GM12878 (cell line): Measurements from ENCODE around the gene LAMA5. TPM values are rescaled to one million over a fixed set of nuclear protein-coding genes. Genes with fewer than 3 reads are reported as not detected.
A peak's percentile ranks its signal among the peaks of the same experiment; 100 is the strongest.

Source experiments
- ATAC-seq: fragments of 200-7000 bp; cut with Tn5 transposase; 3 replicates; pipeline ENCODE4 v1.9.1; 2020; ENCODE audit warnings: mild to moderate bottlenecking, moderate library complexity
- BruUV-seq: library from RNA; stranded (reverse); fragments of 400-500 nt; replicated peaks from 2 replicates; lab custom pipeline; 2021; lab: Mats Ljungman, UMichigan
- CTCF ChIA-PET: fragments of 300-600 bp; sonication (Branson Sonifier 250); formaldehyde crosslinking; extraction: SDS; loops from one replicate; lab custom pipeline; 2021; ENCODE audit warnings: inconsistent platforms; lab: Yijun Ruan, JAX
- POLR2A ChIA-PET: fragments of 350-600 bp; formaldehyde crosslinking; extraction: SDS; loops from one replicate; lab custom pipeline; 2021; ENCODE audit warnings: inconsistent platforms; lab: Charles Lee
- RAD21 ChIA-PET: fragments of 300-600 bp; sonication (Branson Sonifier 250); formaldehyde crosslinking; loops from one replicate; lab custom pipeline; 2023; ENCODE audit warnings: antibody characterized with exemption; ENCODE audit not compliant: unreplicated experiment; lab: Charles Lee
- SMC1A ChIA-PET: fragments of 300-600 bp; sonication (Branson Sonifier 250); formaldehyde crosslinking; loops from one replicate; lab custom pipeline; 2023; ENCODE audit not compliant: unreplicated experiment, uncharacterized antibody; lab: Charles Lee
- DNase-seq: peaks from one replicate; pipeline ENCODE4 v3.0.0-alpha.2; 2011; ENCODE audit warnings: low read depth, low spot score
- FAIRE-seq: peaks from 3 replicates; lab custom pipeline; 2011; peaks lifted over from hg19 to GRCh38; lab: Jason Lieb, UNC
- H2AFZ ChIP-seq: 2 replicates; pipeline ENCODE4 v1.6.0; 2011; ENCODE audit warnings: low read depth, low read length, control low read depth; ENCODE audit not compliant: control insufficient read depth
- H3K27ac ChIP-seq: 2 replicates; pipeline ENCODE4 v1.5.1; 2011; ENCODE audit warnings: control low read depth; ENCODE audit not compliant: control insufficient read depth, insufficient read depth
- H3K27me3 ChIP-seq, 2 experiments: replicated peaks in 1 of 2; 2 replicates each; pipeline versions ENCODE4 v1.6.0 to v1.6.1; 2011; ENCODE audit warnings: low read length in 1 of 2; ENCODE audit not compliant: control insufficient read depth in 2 of 2, insufficient read depth in 2 of 2
- H3K36me3 ChIP-seq, 2 experiments: 2 replicates each; pipeline ENCODE4 v1.5.1; 2011; ENCODE audit warnings: low read length in 1 of 2; ENCODE audit not compliant: control insufficient read depth in 2 of 2, insufficient read depth in 2 of 2
- H3K4me1 ChIP-seq: 2 replicates; pipeline ENCODE4 v1.6.1; 2011; ENCODE audit warnings: mild to moderate bottlenecking, low read length, moderate library complexity, mixed read lengths; ENCODE audit not compliant: control insufficient read depth, insufficient read depth
- H3K4me2 ChIP-seq: 2 replicates; pipeline ENCODE4 v1.6.0; 2011; ENCODE audit warnings: control low read depth; ENCODE audit not compliant: control insufficient read depth, insufficient read depth
- H3K4me3 ChIP-seq: fragments of 200-600 bp; sonication (generic); 2 replicates; pipeline ENCODE4 v1.5.1; 2016
- H3K79me2 ChIP-seq: 2 replicates; pipeline ENCODE4 v1.6.0; 2011; ENCODE audit warnings: low read length; ENCODE audit not compliant: control insufficient read depth, insufficient read depth
- H3K9ac ChIP-seq: 2 replicates; pipeline ENCODE4 v1.8.0; 2011; ENCODE audit warnings: low read length, control low read depth, mixed read lengths; ENCODE audit not compliant: control insufficient read depth, insufficient read depth
- H3K9me3 ChIP-seq: replicated peaks from 3 replicates; pipeline ENCODE4 v1.5.1; 2011; ENCODE audit warnings: mild to moderate bottlenecking, low read length; ENCODE audit not compliant: control insufficient read depth, insufficient read depth
- H4K20me1 ChIP-seq: 2 replicates; pipeline ENCODE4 v1.6.0; 2011; ENCODE audit not compliant: control insufficient read depth, insufficient read depth
- CEBPB ChIP-seq, 2 experiments: fragments of 150-350 bp in 1 of 2; IDR thresholded peaks; 2 replicates each; pipeline ENCODE4 v1.6.1; 2012 to 2014; ENCODE audit warnings: low read depth in 2 of 2, low read length in 2 of 2, borderline replicate concordance in 1 of 2, inconsistent platforms in 1 of 2
- CEBPZ ChIP-seq: fragments of 150-350 bp; IDR thresholded peaks from 2 replicates; pipeline ENCODE4 v1.6.1; 2016; ENCODE audit warnings: low read depth, low read length
- ESRRA ChIP-seq: IDR thresholded peaks from 2 replicates; pipeline ENCODE4 v1.6.1; 2012; ENCODE audit warnings: mild to moderate bottlenecking, low read length, improper control_type of control experiment
- EZH2 ChIP-seq: IDR thresholded peaks from 2 replicates; pipeline ENCODE4 v1.6.1; 2012; ENCODE audit warnings: low read depth, mild to moderate bottlenecking, control low read depth, inconsistent platforms, low read length, borderline replicate concordance; ENCODE audit not compliant: control insufficient read depth
- GATAD2B ChIP-seq: fragments of 450-650 bp; conservative IDR thresholded peaks from 2 replicates; pipeline ENCODE4 v1.6.1; 2017; ENCODE audit warnings: low read depth, mild to moderate bottlenecking, moderate library complexity
- HSF1 ChIP-seq: fragments of 150-350 bp; IDR thresholded peaks from 2 replicates; pipeline ENCODE4 v1.6.1; 2014; ENCODE audit warnings: mild to moderate bottlenecking, low read depth, low read length
- LARP7 ChIP-seq: fragments of 450-650 bp; IDR thresholded peaks from 2 replicates; pipeline ENCODE4 v1.6.1; 2017; ENCODE audit warnings: mild to moderate bottlenecking
- NFXL1 ChIP-seq: fragments of 450-650 bp; IDR thresholded peaks from 2 replicates; pipeline ENCODE4 v1.6.1; 2017; ENCODE audit warnings: antibody characterized with exemption, mild to moderate bottlenecking, borderline replicate concordance
- RB1 ChIP-seq: fragments of 450-650 bp; formaldehyde crosslinking; IDR thresholded peaks from 2 replicates; pipeline ENCODE4 v1.6.1; 2017; ENCODE audit warnings: mild to moderate bottlenecking, borderline replicate concordance
- RBBP5 ChIP-seq: fragments of 200-600 bp; sonication (generic); conservative IDR thresholded peaks from 2 replicates; pipeline ENCODE4 v1.6.1; 2016
- TBL1XR1 ChIP-seq: IDR thresholded peaks from 2 replicates; pipeline ENCODE4 v1.6.1; 2012; ENCODE audit warnings: low read depth, low read length, improper control_type of control experiment
- YBX1 ChIP-seq: fragments of 450-650 bp; IDR thresholded peaks from 2 replicates; pipeline ENCODE4 v1.6.1; 2016; ENCODE audit warnings: antibody characterized with exemption
- WGBS: methylation state at CpG from one replicate; pipeline ENCODE4 v1.1.6; 2016; ENCODE audit warnings: low lambda C conversion rate; ENCODE audit not compliant: insufficient replicate concordance, insufficient coverage; ENCODE audit errors: missing lambda C conversion rate; 5-methylcytosine and 5-hydroxymethylcytosine counted together
- in situ Hi-C: fragments of 300-500 bp; cut with MboI; formaldehyde crosslinking; loops from 9 replicates; pipeline ENCODE4 v1.14.3; 2018; ENCODE audit warnings: mixed read lengths
- intact Hi-C: fragments of 100-400 bp; cut with micrococcal nuclease; formaldehyde crosslinking; loops from one replicate; pipeline ENCODE4 v1.14.2; 2022; ENCODE audit not compliant: unreplicated experiment
- polyA plus RNA-seq, 11 experiments: library from polyadenylated mRNA; depleted of rRNA in 4 of 11; unstranded in 6 of 11; stranded (reverse) in 5 of 11; fragments of >200 nt; fragmentation: Nextera tagmentation in 4 of 11; fragmentation: Illumina TruSeq in 1 of 11; extraction: Ambion mirVana in 4 of 11; extraction: Trizol in 1 of 11; gene quantifications; 1 replicate in 1 of 11; 2 replicates in 10 of 11; pipeline versions ENCODE4 v1.2.1 to v1.2.3, GENCODE V29; 2011 to 2016; ENCODE audit warnings: inconsistent platforms in 2 of 11, missing spikeins in 2 of 11, low read depth in 1 of 11
- total RNA-seq, 4 experiments: library from RNA; depleted of rRNA in 3 of 4; stranded (reverse); fragments of >200 nt in 3 of 4; fragmentation: Illumina TruSeq in 1 of 4; extraction: Trizol in 1 of 4; gene quantifications; 2 replicates each; pipeline versions ENCODE4 v1.2.1 to v1.2.3, GENCODE V29; 2013 to 2021

Gene LAMA5
- total and polyA plus RNA-seq, 10 of the 15 experiments (the other 5 are each of a cell fraction or from before 2014, with no cell fraction given): 0.09 to 3.1 (median 1.6) TPM; not detected in 3

GRCh38 chr20:62350629-62351422, 16.3 kb downstream of the LAMA5 start:
- WGBS: 58% methylated on average over 23 of the region's 23 CpGs
- Histone ChIP-seq H3K4me2 (no peak overlapping the region), H4K20me1 (no peaks in the 10 kb centered on the region), H3K4me3 (no peak overlapping the region), H3K36me3 (no peaks in the 10 kb centered on the region; a peak in 1 of 4 replicates), H3K27me3 (no peaks in the 10 kb centered on the region), H3K9me3 (no peaks in the 10 kb centered on the region; the same call in 2 of the 3 replicates), H3K27ac (no peak overlapping the region), H3K9ac (no peak overlapping the region), H2AFZ (no peak overlapping the region), H3K79me2 (no peaks in the 10 kb centered on the region), H3K4me1 (no peaks in the 10 kb centered on the region)
- in situ Hi-C loops (no loop called here), intact Hi-C loops (no loop called here)
- POLR2A ChIA-PET: no interaction called here
- ATAC-seq: 0 out of 3 replicates have a peak, but pooled peaks have one; percentile 19
- TF ChIP-seq ESRRA: no peak
- no peak for DNase-seq
- no peak for FAIRE-seq
- RAD21 ChIA-PET: no interaction called here
- CTCF ChIA-PET: no interaction called here
- no TSS peak for BruUV-seq
- SMC1A ChIA-PET: no interaction called here

GRCh38 chr20:62350098-62350628, 16.9 kb downstream of the LAMA5 start:
- H3K36me3 ChIP-seq: no peaks in the 10 kb centered on the region; a peak in 1 of 4 replicates
- CTCF ChIA-PET: interaction anchor here (1.4 kb wide), 1 partner anchor 33 kb away, joined by 3 read pairs; no protein-coding TSS in a partner anchor
- no peak overlapping the region for H3K9ac ChIP-seq
- H3K4me2 ChIP-seq: no peak overlapping the region
- H3K79me2 ChIP-seq: no peaks in the 10 kb centered on the region
- FAIRE-seq (no peak), ATAC-seq (no peak), DNase-seq (no peak)
- WGBS: 71% methylated on average over 16 of the region's 16 CpGs
- intact Hi-C loops: no loop called here
- in situ Hi-C loops: no loop called here
- no peak overlapping the region for H2AFZ ChIP-seq
- H3K4me1 ChIP-seq: no peaks in the 10 kb centered on the region
- no peaks in the 10 kb centered on the region; the same call in 2 of the 3 replicates for H3K9me3 ChIP-seq
- no peak overlapping the region for H3K4me3 ChIP-seq
- RAD21 ChIA-PET: no interaction called here
- BruUV-seq: no TSS peak
- no peak overlapping the region for H3K27ac ChIP-seq
- POLR2A ChIA-PET: no interaction called here
- H4K20me1 ChIP-seq: no peaks in the 10 kb centered on the region
- SMC1A ChIA-PET: no interaction called here
- H3K27me3 ChIP-seq: no peaks in the 10 kb centered on the region
- TF ChIP-seq LARP7 (no peak), YBX1 (no peak), TBL1XR1 (no peak), EZH2 (no peak), RB1 (no peak), CEBPZ (no peak), HSF1 (no peak), GATAD2B (no peak), NFXL1 (no peak), CEBPB (IDR thresholded peaks at IDR 0.05; ENCODE audit: borderline replicate concordance in 1 of 2, low read depth in 2 of 2, low read length in 2 of 2) (no peak), RBBP5 (no peak)
